HG03039 (cell line): ENCODE measurements around the gene SMAD1.
A peak's percentile ranks its signal among the peaks of the same experiment; 100 is the strongest.

Experiments
- ATAC-seq: cut with Tn5 transposase; IDR thresholded peaks from one replicate; pipeline ENCODE4 v1.9.1; 2021; ENCODE audit warnings: mild to moderate bottlenecking, moderate library complexity; ENCODE audit not compliant: unreplicated experiment

The SMAD1 gene

DNA sequence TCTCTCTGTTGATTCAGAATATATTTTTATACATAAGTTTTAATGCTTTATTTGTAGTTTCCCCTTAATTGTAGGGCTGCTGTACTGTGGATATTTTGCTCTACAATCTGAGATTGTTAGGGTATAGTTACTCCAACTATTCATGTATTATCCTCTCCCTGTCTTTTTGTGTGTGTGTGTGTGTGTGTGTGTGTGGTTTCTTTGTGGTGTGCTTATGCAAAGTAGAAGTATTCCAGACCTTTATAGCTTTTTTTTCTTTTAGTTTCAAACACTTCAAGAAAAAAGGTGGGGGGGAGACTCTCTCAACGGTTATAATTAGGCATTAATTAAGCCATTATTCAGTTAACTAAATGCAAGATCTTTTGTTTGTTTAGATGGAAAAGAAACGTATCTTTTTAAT lies 6.7 kb downstream of the SMAD1 start:
- no peak for ATAC-seq

DNA sequence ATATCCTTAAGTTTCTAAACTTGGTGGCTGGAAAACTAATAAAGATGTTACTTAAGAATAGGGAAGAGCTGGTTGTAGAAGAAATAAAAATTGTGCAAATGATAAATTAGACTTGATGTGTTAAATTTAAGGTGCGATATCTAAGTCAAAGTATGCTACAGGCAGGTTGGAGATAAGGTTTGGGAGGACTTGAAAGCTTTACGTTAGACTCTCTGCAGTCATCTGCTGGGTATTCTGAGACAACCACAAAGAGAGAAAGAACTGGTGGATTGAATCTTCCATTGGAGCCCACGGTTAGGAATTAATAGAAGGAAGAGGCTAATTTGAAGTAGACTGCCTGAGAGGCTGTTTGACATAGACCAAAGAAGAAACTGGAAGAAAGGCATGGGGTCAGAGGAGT lies 7.9 kb downstream of the SMAD1 start:
- ATAC-seq = no peak

DNA sequence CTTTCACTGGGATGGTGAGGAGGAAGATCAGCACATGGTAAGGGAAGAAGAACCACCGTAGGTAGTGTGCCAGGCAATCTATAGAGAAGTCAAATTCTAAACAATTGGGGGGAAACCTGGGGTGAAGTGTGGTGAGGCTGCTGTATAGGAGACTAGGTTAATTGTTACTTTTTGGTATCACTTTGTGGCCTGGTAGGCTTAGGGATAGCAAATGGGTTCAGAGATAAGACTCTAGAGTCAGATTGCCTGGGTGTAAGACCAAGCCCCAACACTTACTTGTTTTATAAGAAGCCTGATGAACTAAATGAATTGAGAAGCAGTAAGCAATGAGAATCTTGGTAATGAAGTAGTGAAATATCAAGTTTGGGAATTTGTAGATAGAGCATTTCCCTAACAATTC lies 8.7 kb downstream of the SMAD1 start:
- ATAC-seq = no peak

GRCh38 chr4:145490796-145491195 lies 9.1 kb downstream of the SMAD1 start:
- ATAC-seq = no peak

DNA sequence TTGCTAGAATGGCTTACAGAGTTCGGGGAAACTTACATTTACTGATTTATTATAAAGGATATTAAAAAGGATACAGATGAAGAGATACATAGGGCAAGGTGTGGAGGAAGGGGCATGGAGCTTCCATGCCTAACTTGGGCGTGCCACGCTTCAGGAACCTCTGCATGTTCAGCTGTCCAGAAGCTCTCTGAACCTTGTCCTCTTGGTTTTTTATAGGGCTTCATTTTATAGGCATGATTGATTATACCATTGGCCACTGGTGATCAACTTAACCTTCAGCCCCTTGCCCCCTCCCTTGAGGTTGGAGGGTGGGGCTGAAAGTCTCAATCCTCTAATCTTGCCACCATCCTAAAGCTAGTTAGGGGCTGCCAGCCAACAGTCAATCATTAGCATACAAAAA lies 10.7 kb downstream of the SMAD1 start:
- ATAC-seq = no peak

DNA sequence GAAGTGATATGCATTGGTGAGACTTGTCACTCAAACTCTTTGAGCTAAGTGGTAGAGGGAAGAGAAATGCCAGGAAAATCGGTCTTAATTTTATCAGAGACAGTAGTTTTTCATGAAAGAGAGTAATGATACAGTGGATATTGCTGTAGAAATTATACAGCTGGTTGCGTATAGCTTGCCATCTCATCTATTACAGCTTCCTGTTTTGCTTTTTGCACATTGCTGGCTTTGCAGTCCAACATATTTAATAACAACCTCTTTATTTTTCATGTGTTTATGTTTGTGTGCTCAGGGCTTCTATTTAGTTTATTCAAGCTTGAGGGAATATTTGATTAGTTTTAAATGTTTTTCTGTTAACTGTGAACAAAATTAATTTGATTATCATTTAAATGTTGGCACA lies 11.5 kb downstream of the SMAD1 start:
- ATAC-seq = no peak

DNA sequence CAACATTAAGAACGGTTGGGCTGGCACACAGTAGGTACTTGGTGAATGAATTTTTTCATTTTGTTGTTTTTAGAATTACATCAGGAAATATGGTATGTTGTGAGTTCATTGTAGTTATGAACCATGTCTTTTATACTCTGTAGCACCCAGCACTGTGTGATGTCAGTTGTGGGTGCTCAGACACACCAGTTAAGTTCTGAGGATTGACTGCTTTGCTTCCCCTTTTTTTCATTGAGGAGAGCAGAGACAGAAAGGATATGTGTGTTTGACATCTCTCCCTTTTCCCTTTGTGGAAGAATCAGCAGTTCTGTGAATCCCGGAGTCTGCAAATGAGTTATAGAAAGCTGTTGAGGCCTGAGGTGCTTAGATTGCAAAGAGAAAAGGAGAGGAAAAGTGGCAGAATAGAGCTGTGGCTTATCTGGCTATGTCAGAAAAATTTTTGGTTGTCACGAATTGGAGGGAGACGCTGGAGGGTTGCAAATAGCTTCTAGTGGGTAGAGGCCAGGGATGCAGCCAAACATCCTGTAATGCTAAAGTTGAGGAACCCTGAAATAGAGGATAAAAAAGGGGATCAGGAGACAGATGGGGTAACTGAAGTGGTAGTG lies 13.1 kb downstream of the SMAD1 start:
- no peak for ATAC-seq

- ATAC-seq = no peak
These were observed 14.6 kb downstream of the SMAD1 start for GRCh38 chr4:145496292-145496691.

DNA sequence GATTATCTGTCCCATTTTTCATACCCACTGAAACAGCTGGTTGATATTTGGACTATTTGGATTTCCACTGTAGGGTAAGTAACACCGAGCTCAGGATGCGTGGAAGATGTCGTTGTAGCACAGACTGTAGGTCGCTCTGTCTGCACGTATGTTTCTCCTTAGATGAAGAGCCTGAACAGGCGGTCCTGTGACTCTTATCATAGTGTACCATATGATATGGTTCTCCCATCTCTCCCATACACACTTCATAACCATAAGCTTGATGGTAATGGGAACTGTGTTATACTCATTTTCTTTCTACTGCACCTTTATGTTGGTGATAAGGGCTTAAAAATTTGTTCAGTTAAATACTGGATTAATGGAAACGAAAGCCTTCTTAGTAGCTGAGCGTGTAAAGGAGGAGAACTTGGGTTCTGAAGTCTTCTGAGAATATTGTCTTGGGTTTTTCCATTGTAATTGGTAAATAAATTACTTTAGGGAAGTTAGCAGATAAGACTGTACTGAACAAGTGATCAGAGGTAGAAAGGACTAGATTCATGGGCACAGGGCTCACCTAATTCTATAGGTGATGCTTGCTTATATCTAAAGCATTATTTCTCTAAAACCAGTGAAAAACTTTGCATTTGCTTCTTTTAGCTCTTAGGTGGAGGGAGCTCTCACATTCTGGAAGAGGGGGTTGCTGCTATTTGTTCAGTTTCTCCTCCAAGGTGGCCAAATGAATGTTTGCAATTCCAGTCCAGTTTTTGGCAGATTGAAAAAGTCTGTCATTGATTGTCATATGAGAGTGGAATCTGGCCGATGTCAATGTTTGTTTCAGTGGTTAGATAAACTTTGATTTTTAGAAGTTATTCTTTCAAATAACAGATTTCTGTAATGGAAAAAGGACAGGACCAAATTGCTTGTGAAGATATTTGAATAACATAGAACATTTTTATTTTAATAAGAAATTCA lies 15.8 kb downstream of the SMAD1 start:
- ATAC-seq = no peak

DNA sequence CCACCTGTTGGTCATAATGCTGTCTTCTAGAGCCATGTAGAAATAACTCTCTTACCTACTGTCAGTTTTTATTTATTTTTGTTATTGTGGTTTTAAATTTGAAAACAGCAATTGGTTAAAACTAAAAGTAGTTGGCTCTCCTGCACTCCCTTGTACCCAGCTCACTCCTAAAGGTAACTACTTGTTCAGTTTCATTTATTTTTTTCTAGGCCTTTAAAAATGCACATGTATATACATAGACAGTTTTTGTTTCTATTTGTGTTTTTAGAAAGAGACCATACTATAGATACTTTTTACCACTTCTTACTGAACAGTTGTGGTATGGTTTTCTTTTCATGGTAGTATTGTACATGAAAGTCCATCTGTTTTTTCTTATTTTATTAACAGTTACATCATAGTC lies 16.8 kb downstream of the SMAD1 start:
- peak; percentile 68 for ATAC-seq

DNA sequence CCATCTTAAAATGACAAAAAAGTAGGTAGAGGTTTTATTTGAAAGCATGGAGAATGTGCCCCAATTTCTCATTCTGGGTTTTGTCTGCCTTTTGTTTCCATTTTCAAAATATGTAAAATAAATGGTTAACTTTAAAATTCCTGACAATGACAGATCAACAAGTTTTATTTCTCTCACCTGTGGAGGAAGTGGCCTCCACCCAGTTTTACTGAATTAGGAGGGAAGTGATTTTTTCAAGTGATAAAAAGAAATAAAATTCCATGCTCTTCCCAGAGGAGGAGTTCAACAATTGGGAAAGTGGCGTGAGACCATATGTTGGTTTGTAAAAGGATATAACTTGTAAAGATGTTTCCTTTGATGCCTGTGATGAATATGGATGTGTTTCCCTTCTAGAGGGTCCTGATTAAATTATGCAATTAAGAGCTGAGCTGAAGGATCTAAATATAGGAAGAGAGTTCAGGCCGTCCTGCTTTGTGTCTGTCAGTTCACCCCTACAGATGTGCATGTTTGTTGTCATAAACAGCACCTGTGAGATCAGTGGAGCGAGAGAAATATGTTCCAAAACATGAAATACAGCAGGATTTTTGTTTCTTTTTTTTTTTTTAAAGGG lies 19.5 kb downstream of the SMAD1 start:
- ATAC-seq = peak; percentile 47

GRCh38 chr4:145502809-145503208 lies 21.2 kb downstream of the SMAD1 start:
- no peak for ATAC-seq

DNA sequence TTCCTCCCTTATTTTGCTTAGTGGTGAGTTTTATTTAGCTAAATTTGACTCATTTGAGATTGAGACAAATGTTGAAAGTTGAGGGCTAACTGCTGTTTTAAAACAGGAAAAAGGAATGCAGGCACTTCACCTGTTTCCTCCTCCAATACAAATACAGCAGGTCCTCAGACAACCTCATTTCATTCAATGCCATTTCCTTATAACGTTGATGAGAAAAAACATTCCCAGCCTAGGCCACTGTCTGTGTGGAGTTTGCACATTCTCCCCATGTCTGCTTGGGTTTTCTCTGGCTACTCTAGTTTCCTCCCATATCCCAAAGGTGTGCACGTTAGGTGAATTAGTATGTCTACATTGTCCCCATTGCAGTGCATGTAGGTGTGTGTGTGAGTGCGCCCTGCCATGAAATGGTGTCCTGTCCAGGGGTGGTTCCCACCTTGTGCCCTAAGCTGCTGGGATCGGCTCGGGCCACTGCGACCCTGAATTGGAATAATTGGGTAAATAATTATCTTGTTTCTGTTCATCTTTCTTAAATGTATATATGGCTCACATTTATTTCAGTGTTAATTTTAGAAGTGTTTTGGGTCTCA lies 21.9 kb downstream of the SMAD1 start:
- ATAC-seq = no peak

DNA sequence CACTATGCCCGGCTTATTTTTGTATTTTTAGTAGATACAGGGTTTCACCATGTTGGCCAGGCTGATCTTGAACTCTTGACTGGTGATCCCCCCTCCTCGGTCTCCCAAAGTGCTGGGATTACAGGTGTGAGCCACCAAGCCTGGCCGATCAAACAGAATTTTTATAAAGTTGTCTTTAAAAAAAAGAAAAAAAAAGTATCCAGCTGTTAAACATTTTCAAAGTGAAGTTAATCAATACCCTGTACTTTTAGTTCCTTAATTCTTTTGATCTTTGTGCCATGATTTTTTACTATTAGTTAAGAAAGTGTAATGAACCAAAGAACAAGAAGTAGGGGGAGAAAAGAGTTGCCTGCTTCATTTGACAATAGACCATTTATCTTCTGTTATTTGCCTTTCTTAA lies 24.3 kb downstream of the SMAD1 start:
- no peak for ATAC-seq

- ATAC-seq = no peak
These were observed 26.0 kb downstream of the SMAD1 start for GRCh38 chr4:145507636-145508035.

- no peak for ATAC-seq
These were observed 30.4 kb downstream of the SMAD1 start for GRCh38 chr4:145511913-145512522.

DNA sequence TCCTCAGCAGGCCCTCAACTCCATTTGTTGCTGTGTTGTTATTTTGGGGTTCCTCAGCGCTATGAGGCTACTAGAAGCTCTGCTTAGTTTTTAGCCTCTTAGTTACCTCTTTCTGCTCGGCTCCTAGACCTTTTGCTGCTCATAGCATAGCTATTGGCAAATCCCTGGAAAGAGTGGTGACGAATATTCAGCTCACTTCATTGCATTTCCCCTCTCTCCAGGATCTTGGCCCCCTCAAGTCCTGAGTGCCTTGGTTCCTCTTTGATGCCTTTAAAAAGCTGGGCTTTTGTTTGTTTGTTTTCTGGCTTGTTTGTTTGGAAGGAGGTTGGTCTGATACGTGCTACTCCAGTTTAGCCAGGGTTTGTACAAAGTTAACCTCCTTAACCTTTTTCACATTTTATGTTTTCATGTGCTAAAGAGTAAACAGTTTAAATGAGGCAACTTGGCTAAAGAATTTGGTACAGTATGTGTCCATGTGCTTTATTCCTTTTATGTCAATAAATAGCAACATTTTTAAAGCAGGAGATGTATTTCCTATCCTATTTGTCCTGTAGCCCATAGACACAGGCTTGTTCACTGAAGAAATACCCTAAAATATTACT lies 31.5 kb downstream of the SMAD1 start:
- no peak for ATAC-seq

DNA sequence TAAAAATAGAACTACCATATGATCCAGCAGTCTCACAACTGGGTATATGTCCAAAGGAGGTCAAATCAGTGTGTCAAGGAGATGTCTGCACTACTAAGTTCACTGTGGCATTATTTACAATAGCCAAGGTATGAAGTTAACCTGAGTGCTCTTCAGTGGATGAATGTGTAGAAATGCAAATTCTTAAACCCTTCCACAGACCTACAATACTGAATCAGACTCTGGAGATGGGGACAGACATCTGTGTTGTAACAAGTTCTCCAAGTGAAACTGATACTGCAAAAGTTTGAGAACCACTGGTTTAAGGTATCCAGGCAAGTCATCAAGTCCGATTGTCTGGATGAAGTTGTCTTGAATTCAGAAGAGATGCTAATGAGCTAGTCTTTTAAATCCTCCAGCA lies 38.5 kb downstream of the SMAD1 start:
- ATAC-seq = peak; percentile 44

DNA sequence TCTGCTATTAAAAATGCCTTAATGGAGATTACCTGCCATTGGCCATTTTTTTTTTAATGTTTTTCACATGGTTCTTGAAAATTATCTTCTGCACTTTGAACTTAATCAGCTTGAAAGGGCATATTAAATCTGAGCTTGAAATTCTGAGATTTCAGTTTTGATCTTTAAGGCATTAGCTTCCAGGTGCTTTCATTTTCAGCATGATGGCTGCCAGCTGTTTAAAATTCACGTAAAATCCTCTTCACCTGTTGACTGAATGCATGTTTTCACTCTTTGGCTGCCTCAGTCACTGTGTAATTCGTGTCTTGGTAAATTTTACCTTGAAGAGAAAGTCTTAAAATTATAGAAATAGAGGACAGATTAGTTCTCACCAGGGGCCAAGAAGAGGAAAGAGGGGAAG lies 39.6 kb downstream of the SMAD1 start:
- no peak for ATAC-seq

DNA sequence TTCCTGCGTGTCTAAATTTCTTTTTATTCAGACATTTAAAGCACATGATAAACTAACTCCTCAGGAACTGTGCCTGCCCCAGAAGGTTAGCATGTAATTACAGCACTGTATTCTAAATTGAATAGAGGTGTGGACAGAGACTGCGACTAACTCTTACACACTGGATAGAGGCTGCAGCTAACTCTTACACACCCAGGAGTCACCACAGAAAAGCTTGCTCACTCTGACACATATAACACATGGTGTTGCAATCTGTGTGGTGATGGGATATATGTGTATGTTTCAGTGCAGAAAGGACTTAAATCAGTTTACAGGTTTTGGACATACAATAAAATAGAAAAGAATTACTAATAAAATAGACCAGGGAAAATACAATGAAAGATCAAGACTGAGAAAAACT lies 41.5 kb downstream of the SMAD1 start:
- ATAC-seq = no peak

DNA sequence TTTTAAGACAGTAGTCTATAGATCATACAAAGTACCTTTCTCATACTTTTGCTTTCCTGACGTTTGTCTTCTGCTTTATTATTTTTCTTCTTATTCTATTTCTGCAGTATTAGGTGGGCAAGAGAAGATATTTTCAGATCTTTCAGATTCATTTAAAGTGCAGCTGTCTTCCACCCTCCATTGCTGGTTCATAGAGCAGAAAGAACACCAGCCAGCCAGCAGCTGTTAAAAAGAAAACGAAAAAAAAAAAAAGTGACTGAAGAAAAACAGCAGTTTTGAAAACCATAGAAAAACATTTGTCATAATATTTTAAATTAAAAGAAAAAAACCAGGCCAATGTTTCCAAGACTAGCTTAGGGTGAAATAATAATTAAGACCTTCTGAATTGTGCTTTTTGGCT lies 42.9 kb downstream of the SMAD1 start:
- ATAC-seq = no peak
